Activated CD8-positive, alpha-beta memory T cell treated with anti-CD3 and anti-CD28 coated beads for 4 hours (primary cell): ENCODE results near the gene COL4A1.

Experiments
- DNase-seq, 2 donors: peaks; one replicate each; pipeline ENCODE4 v3.0.0-alpha.2; 2020; ENCODE audit warnings: low read depth in 2 of 2

The COL4A1 gene

DNA sequence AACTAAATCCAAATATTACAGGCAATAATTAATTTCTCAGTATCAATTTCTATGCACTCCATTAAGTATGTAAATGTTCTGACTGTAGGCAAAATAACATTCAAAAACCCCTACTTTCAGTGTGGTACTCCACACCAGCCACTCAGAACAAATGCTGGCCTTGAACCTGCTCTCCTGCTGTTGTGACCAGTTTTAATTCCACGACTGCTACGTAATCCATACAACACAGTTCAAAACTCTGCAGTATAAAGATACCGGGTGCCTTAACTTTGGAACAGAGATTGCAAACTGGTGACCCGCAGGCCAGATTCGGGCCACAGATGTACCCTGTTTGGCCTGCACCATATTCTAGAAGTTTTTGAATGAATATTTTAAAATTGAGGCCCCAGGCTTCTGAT lies 30.4 kb downstream of the COL4A1 start:
- DNase-seq = no peak

DNA sequence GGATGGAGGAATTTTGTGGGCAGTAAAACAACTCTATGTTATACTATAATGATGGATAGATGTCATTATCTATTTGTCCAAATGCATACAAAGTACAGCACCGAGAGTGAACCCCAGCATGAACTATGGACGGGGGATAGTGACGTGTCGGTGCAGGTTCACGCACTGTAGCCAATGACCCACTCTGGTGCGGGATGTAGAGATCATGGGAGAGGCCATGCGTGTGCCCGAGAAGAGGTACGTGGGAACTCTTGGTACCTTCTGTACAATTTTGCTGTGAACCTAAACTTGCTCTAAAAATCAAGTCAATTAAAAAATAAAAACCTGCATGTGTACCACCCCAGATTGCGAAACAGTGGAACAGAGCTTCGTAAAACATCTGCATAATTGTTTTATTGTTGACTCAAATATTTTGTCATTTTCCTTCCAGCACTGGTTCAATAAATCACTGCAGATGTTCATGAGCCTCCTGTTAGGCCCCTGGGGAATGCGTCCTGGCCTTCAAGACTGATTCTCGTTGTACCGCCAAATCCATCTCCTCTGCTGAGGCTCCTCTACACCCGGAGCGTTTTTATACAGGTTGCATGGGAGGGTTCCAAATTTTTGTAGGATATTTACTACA lies 30.9 kb downstream of the COL4A1 start:
- no peak for DNase-seq

DNA sequence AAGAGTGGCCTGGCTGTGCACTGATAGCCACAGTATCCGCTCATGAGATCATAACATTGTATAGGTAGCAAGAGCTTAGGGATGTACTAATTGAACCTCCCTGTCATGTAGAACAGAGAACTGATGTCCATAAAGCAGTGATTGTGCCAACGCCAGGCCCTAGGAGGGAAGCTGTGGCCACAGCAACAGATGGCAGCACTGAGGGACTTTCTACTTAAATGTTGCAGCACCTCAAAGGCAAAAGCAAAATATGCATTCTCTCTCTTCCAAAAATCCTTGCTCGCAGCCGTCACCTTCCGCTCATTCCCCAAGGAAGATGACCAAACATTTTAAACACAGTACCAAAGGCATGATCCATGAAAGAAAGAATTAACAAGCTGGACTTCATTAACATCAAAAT lies 32.3 kb downstream of the COL4A1 start:
- no peak for DNase-seq

DNA sequence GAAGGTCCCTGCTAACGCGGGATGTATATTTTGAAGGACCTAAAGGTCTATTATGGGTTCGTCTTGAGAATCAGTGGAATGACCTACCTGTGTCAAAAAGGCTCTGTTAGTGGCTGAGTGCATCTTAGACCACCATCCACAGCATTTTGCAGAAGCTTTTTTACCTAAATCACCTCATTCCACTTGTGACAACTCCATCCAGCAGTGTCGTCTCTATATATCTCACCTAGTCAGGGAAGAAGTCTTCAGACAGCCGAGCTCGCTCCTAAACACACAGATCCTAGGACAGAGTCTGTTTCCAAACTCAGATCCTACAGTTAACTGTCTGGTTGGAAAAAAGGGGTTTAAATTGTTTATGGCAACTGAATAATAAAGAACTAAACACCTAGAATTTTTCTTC lies 33.7 kb downstream of the COL4A1 start:
- DNase-seq = no peak

DNA sequence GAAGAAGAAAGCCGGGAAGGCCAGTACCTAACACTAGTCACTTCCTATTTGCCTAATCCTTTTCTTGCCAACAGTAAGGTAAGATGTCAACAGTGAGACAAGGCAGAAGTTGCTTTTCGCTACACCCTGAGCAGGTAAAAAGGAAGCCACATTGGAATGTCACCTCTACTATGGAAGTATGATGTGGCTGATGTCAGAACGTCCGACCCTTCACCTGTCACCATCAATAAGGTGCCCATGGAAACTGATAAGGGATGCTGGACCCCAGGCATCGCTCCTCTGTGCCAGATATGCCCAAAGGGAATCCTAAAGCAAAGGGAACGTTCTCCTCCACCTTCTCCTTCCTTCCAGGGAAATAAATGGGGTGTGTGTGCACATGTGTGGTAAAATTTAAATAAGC lies 34.3 kb downstream of the COL4A1 start:
- DNase-seq = no peak

DNA sequence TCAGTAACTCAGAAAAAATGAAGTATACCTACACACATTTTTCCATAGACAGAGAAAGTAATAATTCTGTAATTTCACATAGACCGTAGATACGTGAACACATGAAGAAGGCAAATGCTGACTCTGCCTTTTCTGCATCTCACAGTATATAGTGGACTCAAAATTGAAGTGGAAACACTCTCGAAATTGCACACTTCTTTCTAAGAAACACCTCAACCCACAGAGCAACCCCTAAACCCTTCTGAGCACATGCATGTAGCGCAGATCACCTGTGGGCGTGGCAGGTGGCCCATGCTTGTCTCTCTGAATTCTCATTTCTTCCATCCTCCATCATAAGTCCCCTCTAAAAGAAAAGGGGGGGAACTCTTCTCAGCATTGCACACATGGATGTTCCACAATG lies 34.7 kb downstream of the COL4A1 start:
- DNase-seq = no peak

DNA sequence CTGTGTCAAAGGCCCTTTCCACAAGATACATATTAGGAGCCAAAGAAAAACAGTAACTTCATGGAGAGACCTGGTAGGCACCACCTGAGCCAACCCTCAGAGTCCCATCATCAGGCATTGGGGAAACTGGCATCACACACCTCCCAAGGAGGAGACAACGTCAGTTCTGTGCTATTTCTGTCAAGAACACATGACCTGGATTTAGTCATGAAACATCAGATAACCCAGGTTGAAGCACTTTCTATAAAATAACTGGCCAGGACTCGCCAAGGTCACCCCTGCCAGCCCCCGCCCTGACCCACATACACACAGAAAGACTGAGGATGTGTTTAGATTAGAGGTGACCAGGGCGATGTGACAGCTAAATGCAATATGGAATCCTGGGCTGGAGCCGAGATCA lies 35.6 kb downstream of the COL4A1 start:
- DNase-seq = no peak

DNA sequence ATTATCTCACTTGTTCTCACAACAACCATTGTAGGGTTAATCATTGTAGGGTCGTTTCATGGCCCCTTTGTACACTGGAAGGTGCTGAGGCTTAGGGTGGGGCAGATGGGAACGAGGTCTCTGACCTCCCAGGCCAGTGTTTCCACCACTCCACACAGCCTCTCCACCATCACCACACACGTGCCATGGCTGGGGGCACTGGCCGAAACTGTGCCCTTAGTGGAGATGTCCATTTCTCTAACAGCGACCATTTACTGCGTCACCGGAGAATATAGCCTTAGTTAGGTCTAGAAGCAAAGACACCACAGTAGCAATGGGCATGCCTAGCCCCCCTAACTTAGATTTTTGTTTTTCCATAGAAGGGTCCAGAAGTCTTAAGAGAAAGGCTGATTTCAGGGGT lies 36.5 kb downstream of the COL4A1 start:
- no peak for DNase-seq

DNA sequence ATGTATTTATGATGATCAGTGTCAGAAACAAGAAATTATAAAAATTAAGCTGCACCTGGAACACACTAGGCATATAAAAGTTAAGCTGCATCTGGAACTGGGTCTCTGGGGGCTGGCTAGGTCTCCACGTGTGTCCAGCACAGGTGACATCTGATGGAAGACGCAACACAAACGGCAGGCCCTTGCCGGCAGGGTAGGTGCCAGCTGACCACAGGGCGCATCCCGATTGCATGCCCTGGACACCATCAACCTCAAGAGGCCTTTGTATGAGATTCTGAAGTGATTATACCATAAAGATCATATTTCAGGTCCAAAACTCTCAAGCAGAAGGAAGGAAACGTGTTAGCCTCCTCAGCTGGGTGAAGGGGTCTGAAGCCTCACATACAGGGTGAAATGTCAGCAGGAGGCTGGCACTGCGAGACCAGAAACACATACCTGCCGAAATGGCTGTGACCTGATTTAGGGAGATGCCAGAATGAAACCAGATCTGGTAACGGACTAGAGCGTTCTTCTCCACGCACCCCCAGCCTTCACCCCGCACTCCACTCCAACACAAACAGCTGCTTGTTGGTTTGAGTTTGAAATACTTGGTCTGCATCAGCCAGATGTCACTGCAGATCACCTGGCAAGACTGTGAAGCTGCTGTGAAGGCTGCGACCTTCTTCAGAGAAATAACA lies 37.3 kb downstream of the COL4A1 start:
- DNase-seq = no peak

DNA sequence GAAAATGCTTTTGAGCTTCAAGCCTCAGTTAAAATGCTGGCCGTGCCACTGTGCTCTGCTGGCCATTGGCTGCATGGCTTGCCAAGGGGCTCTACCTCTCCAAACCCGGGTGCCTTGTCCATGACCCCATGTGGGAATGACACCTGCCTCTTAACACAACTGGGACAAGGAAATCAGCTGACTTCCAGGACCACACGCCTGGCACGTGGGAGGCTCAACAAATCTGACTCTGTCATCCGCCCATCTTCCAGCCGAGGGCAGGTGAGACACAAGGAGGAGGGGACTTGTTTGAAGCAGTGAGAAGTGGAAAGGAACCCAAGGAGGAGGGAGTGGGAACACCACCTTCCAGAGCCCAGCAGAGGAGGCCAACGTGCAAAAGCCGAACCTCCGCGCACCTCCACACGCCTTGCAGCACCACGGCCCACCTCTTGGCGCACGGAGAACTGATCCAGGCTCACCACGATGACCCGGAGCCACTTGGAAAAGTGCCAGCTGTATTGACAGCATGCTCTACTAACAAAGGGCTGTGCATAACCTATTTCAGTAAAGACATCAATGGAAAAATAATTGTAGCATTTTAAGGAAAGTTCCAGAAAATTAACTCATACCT lies 38.3 kb downstream of the COL4A1 start:
- DNase-seq = no peak

DNA sequence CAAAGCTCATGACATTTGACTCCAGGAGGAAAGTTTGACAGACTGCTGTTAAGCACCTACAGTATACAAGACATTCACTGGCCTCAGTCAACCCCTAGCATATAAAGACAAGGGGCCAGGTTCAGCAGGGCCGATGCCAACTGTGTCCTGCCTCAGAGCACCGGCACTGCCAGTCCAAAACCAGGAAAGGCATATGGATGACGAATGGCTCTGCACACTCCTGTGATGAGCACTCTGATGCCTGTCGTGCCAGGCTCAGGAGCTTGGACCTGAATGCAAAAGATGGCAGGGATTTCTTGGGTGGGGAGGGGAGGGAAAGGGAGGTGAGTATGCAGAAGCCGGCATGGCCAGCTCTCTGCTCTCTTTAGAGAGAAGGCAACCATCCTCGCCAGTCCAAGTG lies 38.9 kb downstream of the COL4A1 start:
- no peak for DNase-seq

DNA sequence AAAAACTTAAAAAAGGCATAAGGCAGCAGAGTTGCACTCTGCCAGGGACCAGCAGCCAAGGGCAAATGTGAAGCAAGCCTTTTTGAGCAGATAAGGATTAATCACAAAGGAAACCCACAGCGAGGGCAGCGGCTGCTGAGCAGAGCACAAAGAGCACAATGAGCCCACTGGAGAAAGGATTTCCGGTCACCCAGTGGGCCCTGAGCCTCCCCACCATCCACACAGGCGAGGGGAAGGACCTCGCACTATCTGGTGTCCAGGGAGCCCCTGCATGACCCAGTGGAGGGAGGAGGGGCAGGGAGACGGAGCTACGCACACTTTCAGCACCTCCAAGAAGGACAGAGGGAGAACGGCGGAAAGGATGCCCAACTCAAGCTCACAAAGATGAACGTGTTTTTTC lies 40.0 kb downstream of the COL4A1 start:
- DNase-seq = no peak

DNA sequence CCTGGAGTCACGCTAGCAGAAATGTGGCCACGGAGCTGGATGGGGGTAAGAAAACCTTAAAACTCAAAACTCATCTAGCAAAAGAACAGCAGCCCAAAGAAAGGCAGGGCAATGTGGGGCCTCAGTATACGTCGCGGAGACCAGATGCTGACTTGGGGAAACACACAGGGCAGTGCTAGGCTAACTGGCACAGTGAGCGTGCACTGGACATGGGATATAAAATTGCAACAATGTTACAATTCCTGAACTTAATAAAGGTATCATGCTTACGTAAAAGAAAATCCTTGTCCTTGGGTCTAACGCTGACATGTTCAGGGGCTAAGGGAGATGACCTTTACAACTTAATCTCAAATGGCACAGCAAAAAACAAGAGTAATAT lies 40.5 kb downstream of the COL4A1 start:
- DNase-seq = no peak

DNA sequence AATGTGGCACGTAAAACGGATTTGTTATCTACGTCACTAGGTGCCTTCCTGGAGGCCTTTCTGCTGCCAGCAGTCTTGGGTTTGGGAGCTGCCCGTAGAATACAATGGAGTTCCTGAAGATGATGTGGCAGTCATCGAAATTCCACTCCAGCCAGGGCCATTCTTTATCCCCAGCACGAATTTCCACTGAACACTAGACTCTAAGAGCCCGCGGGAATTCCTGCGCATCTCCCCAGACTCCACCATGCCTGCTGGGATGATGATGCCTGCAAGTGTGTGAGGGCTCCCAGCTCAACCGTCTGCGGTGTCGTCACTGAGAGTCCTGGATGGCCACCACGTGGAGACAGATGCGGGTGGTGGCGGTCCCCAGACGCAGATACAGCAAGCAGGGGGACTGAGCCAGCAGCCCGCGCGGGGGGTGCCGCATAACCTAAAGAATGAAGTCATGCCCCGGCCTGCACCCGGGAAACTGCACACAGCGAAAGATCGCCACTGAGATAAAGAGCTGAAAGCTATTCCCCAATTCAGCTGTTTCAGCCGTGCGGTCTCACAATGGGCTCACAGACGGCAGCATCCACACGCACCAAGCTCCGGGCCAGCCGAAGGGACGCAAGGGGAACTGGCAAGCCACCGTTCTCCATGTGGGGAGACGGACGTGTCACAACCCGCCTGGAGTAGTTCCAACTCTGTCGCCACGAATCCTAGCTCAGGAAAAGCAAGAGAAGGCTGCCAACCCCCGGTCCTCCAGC lies 41.1 kb downstream of the COL4A1 start:
- DNase-seq = no peak

DNA sequence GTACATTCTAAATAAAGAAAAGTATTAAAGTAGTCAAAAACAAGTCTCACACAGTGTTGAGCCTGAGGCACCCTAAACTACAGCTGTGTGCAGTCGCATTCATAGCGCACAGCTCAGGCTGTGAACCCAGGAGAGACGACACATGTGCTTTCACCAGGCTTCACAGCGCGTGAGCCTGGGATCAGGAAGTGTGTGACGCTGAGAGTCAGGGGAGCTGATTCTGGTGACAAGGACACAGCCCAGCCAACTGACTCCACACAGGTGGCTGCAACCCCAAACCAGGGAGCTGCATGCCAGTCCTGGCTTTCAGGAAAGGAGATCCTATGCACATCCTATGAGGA lies 41.6 kb downstream of the COL4A1 start:
- no peak for DNase-seq

DNA sequence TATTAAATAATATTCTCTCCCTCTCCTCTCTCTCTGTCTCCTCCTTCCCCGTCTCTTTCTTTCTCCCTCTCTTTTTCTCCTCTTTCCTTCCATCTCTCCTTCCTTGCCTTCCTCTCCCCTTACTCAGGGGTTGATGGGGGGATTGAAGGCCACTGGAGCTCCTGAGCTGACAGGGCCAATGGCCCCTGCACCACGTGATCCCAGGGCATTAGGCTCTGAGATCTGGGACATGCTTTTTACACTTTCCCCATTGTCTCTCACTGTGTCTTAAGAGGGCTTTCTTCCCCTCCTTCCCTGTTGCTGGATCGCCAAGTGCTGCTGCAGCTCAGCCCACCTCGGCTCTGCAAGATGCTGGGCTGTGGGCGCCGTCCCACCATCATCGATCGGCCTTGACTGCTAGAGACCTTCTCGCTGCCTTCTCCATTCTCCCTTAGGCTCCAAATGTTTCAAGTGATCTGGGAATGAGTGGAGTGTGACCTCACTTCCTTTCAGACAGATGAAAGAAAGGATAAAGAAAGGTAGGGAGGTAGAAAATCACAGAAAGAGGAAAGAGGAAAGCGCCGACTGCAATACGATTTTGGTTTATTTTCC lies 42.2 kb downstream of the COL4A1 start:
- no peak for DNase-seq

DNA sequence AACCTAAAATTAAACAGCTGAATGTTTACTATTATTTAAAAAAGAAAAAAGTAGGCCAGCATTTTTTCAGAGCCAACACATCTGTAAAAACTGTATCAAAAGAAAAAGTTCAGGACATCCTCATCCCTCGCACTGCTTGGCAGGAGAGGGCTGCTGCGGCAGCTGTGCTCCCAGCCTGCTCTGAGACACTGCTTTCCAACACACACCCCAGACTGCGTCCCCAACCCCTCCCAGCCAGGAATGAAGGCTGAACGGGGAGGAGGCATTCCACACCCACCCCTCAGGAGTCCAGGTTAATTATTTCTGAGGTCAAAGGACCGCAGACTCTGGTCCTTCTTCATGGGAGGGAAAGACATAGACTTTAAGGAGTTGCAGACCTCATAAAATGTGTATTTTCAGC lies 43.1 kb downstream of the COL4A1 start:
- DNase-seq = no peak

DNA sequence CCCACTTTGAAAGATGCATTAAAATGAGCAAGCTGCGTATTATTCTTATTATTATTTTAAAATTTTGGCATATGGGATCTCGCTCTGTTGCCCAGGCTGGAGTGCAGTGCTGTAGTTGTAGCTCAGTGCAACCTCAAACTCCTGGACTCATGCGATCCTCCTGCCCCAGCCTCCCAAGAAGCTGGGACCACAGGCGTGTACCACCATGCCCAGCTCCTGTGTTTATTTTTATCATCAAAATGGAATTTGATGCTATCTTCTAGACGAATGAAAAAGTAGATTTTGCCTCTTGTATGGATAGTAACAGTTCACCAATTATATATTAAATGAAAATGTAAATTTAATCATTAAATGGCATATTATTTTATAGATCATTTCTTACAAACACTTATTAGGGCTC lies 43.6 kb downstream of the COL4A1 start:
- no peak for DNase-seq

DNA sequence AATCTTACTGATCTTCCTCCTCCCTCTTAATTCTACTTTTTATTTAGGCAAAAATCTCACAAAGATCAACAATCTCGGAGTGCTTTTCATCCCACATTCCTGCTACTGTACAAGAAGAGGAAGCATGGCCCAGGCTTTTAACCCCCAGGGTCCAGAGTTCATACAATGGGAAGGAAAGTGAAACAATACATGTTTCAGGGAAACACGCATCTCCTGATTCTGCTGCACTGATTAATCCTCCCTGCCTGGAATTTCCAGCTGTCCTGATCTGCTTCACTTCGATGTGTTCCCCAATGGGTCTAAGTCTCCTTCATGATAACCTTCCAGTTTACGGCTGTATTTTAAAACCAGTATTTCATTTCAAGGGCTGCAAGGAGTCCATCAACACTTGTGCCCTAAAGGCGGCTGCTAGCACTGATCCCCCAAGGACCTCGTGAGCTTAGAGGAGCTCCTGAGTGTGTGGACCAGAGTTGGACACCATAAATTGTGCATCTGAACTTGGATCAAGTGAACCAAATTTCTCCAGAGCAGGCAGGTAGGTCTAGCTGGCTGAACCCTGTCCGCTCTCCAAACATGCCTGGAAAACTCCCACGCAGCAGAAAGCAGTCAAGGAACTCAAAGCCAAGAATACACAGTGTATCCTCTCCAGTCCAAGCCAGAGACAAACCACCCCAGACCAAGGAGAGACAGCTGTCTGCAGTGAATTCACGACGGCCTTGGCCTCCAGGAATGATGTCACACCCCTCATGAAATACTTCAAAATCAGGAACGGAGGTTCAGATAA lies 44.3 kb downstream of the COL4A1 start:
- no peak for DNase-seq

DNA sequence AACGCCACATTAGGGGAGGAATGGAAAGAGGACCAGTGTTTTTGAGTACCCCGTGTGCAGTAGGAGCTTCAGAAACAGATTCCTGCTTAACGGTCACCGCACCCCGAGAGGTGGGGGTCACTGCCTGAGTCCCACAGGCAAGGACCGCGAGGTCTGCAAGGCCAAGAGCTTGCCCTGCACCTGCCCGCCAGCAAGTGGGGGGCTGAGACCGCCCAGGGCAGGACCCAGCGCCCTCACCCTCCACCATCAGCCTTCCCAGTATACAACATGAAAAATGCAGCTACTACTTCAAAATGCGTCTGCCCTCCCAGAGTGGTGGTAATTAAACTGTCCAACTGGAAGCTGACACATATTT lies 44.9 kb downstream of the COL4A1 start:
- DNase-seq = no peak

DNA sequence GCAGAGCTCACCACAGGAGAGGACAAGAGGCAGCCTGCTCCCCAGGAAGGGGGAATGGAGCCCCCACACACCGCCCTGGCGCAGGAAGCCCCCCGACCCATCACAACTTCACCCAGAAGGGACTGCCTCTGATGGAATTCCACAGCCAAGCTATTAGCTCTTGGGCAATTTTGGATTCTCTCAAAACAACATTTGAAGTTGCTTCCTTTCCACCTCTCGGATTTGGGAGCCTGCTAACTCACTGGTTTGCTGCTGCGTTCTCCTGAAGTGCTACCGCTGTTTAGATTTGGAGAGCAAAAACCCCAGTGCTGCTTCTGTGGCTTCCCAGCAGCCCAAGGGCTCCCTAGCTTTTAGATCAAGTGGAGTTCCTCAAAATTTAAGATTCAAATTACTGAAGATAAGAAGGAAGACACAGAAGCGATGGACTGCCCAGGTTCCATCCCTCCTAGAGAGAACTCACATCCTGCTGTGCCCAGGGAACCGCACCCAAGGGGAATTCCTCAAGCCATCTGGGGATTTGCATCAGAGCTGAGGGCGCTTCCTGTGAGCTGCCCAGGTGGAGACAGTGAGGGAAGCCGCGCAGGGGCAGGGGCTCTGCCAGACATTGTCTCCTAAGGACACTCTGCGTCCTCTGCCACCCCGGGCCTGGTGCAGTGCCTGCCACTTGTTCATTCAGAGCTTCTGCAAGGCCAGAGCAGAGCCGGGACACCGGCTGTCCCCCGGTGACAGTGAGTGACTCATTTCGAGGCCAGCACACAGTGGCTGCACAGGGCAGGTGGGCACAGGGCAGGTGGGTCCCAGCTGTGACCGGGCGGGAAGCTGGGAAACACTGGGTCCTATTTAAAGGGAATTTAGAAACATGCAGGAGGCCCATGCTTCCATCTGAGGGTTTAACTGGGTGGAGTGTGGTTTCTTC lies 45.5 kb downstream of the COL4A1 start:
- DNase-seq = no peak
